Measurements from ENCODE around the gene TXNRD1.

TXNRD1 gene

GRCh38 chr12:104243971-104244370 is 28.4 kb downstream of the TXNRD1 start:
- no peak overlapping the region for H3K27ac ChIP-seq
- H3K9me3 ChIP-seq = no peaks in the 10 kb centered on the region
- no peaks in the 10 kb centered on the region for H3K36me3 ChIP-seq
- no peaks in the 10 kb centered on the region for H3K4me1 ChIP-seq (ENCODE audit: control insufficient read depth in 1 of 2, insufficient read depth in 1 of 2, low read depth in 1 of 2, low read length in 1 of 2)
- no peak overlapping the region for H3K4me3 ChIP-seq (ENCODE audit: low read depth in 1 of 2, low read length in 1 of 2)
- no peak for TF ChIP-seq CTCF (IDR thresholded peaks at IDR 0.05)
- no peaks in the 10 kb centered on the region for H3K27me3 ChIP-seq

GRCh38 chr12:104247698-104248097 is 32.1 kb downstream of the TXNRD1 start:
- TF ChIP-seq CTCF (IDR thresholded peaks at IDR 0.05) = no peak
- no peaks in the 10 kb centered on the region for H3K4me1 ChIP-seq (ENCODE audit: control insufficient read depth in 1 of 2, insufficient read depth in 1 of 2, low read depth in 1 of 2, low read length in 1 of 2)
- no peaks in the 10 kb centered on the region for H3K27me3 ChIP-seq
- no peaks in the 10 kb centered on the region for H3K9me3 ChIP-seq
- no peak overlapping the region for H3K4me3 ChIP-seq (ENCODE audit: low read depth in 1 of 2, low read length in 1 of 2)
- no peaks in the 10 kb centered on the region for H3K36me3 ChIP-seq
- H3K27ac ChIP-seq = no peak overlapping the region

- H3K9me3 ChIP-seq = no peaks in the 10 kb centered on the region
- no peak for TF ChIP-seq CTCF (IDR thresholded peaks at IDR 0.05)
- H3K27ac ChIP-seq = no peak overlapping the region
- no peaks in the 10 kb centered on the region for H3K27me3 ChIP-seq
- H3K36me3 ChIP-seq = no peaks in the 10 kb centered on the region
- H3K4me3 ChIP-seq (ENCODE audit: low read depth in 1 of 2, low read length in 1 of 2) = no peak overlapping the region
- H3K4me1 ChIP-seq (ENCODE audit: control insufficient read depth in 1 of 2, insufficient read depth in 1 of 2, low read depth in 1 of 2, low read length in 1 of 2) = no peaks in the 10 kb centered on the region
Measured at GRCh38 chr12:104248444-104248843, 32.9 kb downstream of the TXNRD1 start.

- no peaks in the 10 kb centered on the region for H3K9me3 ChIP-seq
- H3K4me3 ChIP-seq (ENCODE audit: low read depth in 1 of 2, low read length in 1 of 2) = no peak overlapping the region
- no peaks in the 10 kb centered on the region for H3K4me1 ChIP-seq (ENCODE audit: control insufficient read depth in 1 of 2, insufficient read depth in 1 of 2, low read depth in 1 of 2, low read length in 1 of 2)
- H3K36me3 ChIP-seq = no peaks in the 10 kb centered on the region
- TF ChIP-seq CTCF (IDR thresholded peaks at IDR 0.05) = no peak
- H3K27me3 ChIP-seq = no peaks in the 10 kb centered on the region
- no peak overlapping the region for H3K27ac ChIP-seq
Measured at GRCh38 chr12:104249017-104249416, 33.4 kb downstream of the TXNRD1 start.

- Histone ChIP-seq H3K9me3 (no peaks in the 10 kb centered on the region), H3K4me1 (ENCODE audit: control insufficient read depth in 1 of 2, insufficient read depth in 1 of 2, low read depth in 1 of 2, low read length in 1 of 2) (no peaks in the 10 kb centered on the region), H3K27ac (no peak overlapping the region), H3K36me3 (no peaks in the 10 kb centered on the region), H3K27me3 (no peaks in the 10 kb centered on the region), H3K4me3 (ENCODE audit: low read depth in 1 of 2, low read length in 1 of 2) (no peak overlapping the region)
- no peak for TF ChIP-seq CTCF (IDR thresholded peaks at IDR 0.05)
Measured at GRCh38 chr12:104249898-104250297, 34.3 kb downstream of the TXNRD1 start.

All from neutrophil (primary cell).